Kidney glomerular epithelial cell (primary cell): ENCODE results near the gene LSM5.

Source experiments
- DNase-seq: peaks from one replicate; lab custom pipeline; 2025; lab: John Stamatoyannopoulos, UW

LSM5 gene

GRCh38 chr7:32459788-32460187 lies 30.4 kb downstream of the LSM5 start:
- no peak for DNase-seq

GRCh38 chr7:32458025-32458424 lies 32.2 kb downstream of the LSM5 start:
- DNase-seq: no peak

- no peak for DNase-seq
Observed at GRCh38 chr7:32453341-32454011, 36.7 kb downstream of the LSM5 start.

GRCh38 chr7:32447218-32447617 lies 43.0 kb downstream of the LSM5 start:
- DNase-seq: no peak

- DNase-seq: no peak
Observed at GRCh38 chr7:32436146-32436928, 53.8 kb downstream of the LSM5 start.
